K562 (cell line): ENCODE measurements around the gene CUX1. TPM values are rescaled to one million over a fixed set of nuclear protein-coding genes. Genes with fewer than 3 reads are reported as not detected.

Experiments
- ATAC-seq: fragments of 200-7000 bp; cut with Tn5 transposase; 3 replicates; pipeline ENCODE4 v1.9.1; 2020; ENCODE audit warnings: moderate library complexity
- BruUV-seq: library from RNA; stranded (reverse); fragments of 400-500 nt; replicated peaks from 2 replicates; lab custom pipeline; 2021; lab: Mats Ljungman, UMichigan
- CTCF ChIA-PET: fragments of 300-600 bp; formaldehyde crosslinking; extraction: SDS; loops from one replicate; lab custom pipeline; 2021; ENCODE audit warnings: low intra/inter-chr PET ratio; lab: Yijun Ruan, JAX
- POLR2A ChIA-PET: fragments of 300-600, 350-650 bp; sonication (Branson Sonifier 250); formaldehyde crosslinking; extraction: SDS; loops from one replicate; lab custom pipeline; 2021; ENCODE audit warnings: antibody characterized with exemption, inconsistent platforms; lab: Yijun Ruan, JAX
- DNase-seq, 4 experiments: peaks; one replicate each; pipeline versions ENCODE4 v3.0.0 to v3.0.0-alpha.2; 2011 to 2018; ENCODE audit warnings: low spot score in 3 of 4, mixed read lengths in 3 of 4; ENCODE audit errors: extremely low read depth in 1 of 4
- FAIRE-seq: peaks from 2 replicates; lab custom pipeline; 2011; peaks lifted over from hg19 to GRCh38; lab: Jason Lieb, UNC
- H2AFZ ChIP-seq: 2 replicates; pipeline ENCODE4 v1.6.0; 2011; ENCODE audit warnings: low read depth, low read length, control low read depth, inconsistent platforms
- H3K27ac ChIP-seq: fragments of 200-600 bp; 3 replicates; pipeline ENCODE4 v1.8.0; 2011; ENCODE audit warnings: low read depth, mild to moderate bottlenecking, control low read depth, inconsistent platforms, low read length, moderate library complexity, mixed read lengths; ENCODE audit errors: extremely low read depth
- H3K27me3 ChIP-seq, 2 experiments: fragments of 300-600 bp in 1 of 2; 2 replicates in 1 of 2; 3 replicates in 1 of 2; pipeline versions ENCODE4 v1.6.0 to v1.8.0; 2011; ENCODE audit warnings: inconsistent platforms in 2 of 2, low read length in 2 of 2, mild to moderate bottlenecking in 1 of 2, mixed read lengths in 1 of 2, moderate library complexity in 1 of 2; ENCODE audit not compliant: control insufficient read depth in 2 of 2, insufficient read depth in 2 of 2
- H3K36me3 ChIP-seq: fragments of 300-600 bp; 3 replicates; pipeline ENCODE4 v1.8.0; 2011; ENCODE audit warnings: mild to moderate bottlenecking, low read length, inconsistent platforms; ENCODE audit not compliant: control insufficient read depth, insufficient read depth
- H3K4me1 ChIP-seq, 2 experiments: fragments of 200-600 bp in 1 of 2; replicated peaks in 1 of 2; 2 replicates in 1 of 2; 3 replicates in 1 of 2; pipeline versions ENCODE4 v1.5.1 to v1.8.0; 2011; ENCODE audit warnings: inconsistent platforms in 2 of 2, low read length in 2 of 2, mild to moderate bottlenecking in 1 of 2, mixed read lengths in 1 of 2, moderate library complexity in 1 of 2; ENCODE audit not compliant: control insufficient read depth in 2 of 2, insufficient read depth in 2 of 2
- H3K4me2 ChIP-seq: 2 replicates; pipeline ENCODE4 v1.6.1; 2011; ENCODE audit warnings: low read length, control low read depth, inconsistent platforms, mixed read lengths; ENCODE audit not compliant: insufficient read depth
- H3K4me3 ChIP-seq: fragments of 200-600 bp; sonication (generic), shearing (Covaris generic); 2 replicates; pipeline ENCODE4 v1.5.1; 2016; ENCODE audit warnings: control low read depth, inconsistent platforms
- H3K79me2 ChIP-seq: fragments of 200-600 bp; 3 replicates; pipeline ENCODE4 v1.8.0; 2011; ENCODE audit warnings: low read length, inconsistent platforms; ENCODE audit not compliant: control insufficient read depth, insufficient read depth
- H3K9ac ChIP-seq, 2 experiments: 2 replicates each; pipeline versions ENCODE4 v1.6.0 to v1.6.1; 2011; ENCODE audit warnings: low read depth in 2 of 2, low read length in 2 of 2, control low read depth in 1 of 2, inconsistent platforms in 1 of 2, mild to moderate bottlenecking in 1 of 2, mixed read lengths in 1 of 2; ENCODE audit not compliant: insufficient read depth in 1 of 2
- H3K9me1 ChIP-seq: one replicate; pipeline ENCODE4 v1.6.0; 2011; ENCODE audit warnings: inconsistent platforms, mild to moderate bottlenecking, low read length, moderate library complexity; ENCODE audit not compliant: control insufficient read depth, insufficient read depth
- H3K9me3 ChIP-seq: replicated peaks from 2 replicates; pipeline ENCODE4 v1.5.1; 2011; ENCODE audit warnings: low read depth, low read length, inconsistent platforms; ENCODE audit not compliant: control insufficient read depth, insufficient read depth
- H4K20me1 ChIP-seq: replicated peaks from 2 replicates; pipeline ENCODE4 v1.6.1; 2011; ENCODE audit warnings: low read length, inconsistent platforms, mixed read lengths; ENCODE audit not compliant: control insufficient read depth, insufficient read depth
- CCNT2 ChIP-seq: IDR thresholded peaks from 2 replicates; pipeline ENCODE4 v1.6.1; 2011; ENCODE audit warnings: borderline replicate concordance, low read depth, mild to moderate bottlenecking, moderate library complexity, mixed read lengths, low read length; ENCODE audit not compliant: insufficient read length; ENCODE audit errors: extremely low read depth
- RBBP5 ChIP-seq: fragments of 200-600 bp; sonication (generic); IDR thresholded peaks from 2 replicates; pipeline ENCODE4 v1.6.1; 2012; ENCODE audit warnings: borderline replicate concordance, mild to moderate bottlenecking, low read length, control low read depth, inconsistent platforms; ENCODE audit not compliant: insufficient read depth, poor library complexity, severe bottlenecking
- YY1 ChIP-seq, 3 experiments: IDR thresholded peaks; 2 replicates each; pipeline ENCODE4 v1.6.1; 2011; ENCODE audit warnings: low read length in 2 of 3, mild to moderate bottlenecking in 2 of 3, moderate library complexity in 2 of 3, borderline replicate concordance in 1 of 3, control low read depth in 1 of 3, low read depth in 1 of 3; ENCODE audit not compliant: insufficient read depth in 3 of 3, insufficient replicate concordance in 2 of 3, control insufficient read depth in 1 of 3, insufficient read length in 1 of 3; ENCODE audit errors: extremely low read depth in 1 of 3
- WGBS: fragments of 100-300 bp; shearing (Covaris generic); methylation state at CpG from one replicate; pipeline ENCODE4 v1.1.6; 2016; ENCODE audit warnings: low coverage, mixed read lengths; ENCODE audit not compliant: insufficient coverage; ENCODE audit errors: missing lambda C conversion rate; 5-methylcytosine and 5-hydroxymethylcytosine counted together
- in situ Hi-C: fragments of 300-500 bp; cut with MboI; formaldehyde crosslinking; loops from 4 replicates; pipeline ENCODE4 v1.15.0; 2018; ENCODE audit warnings: inconsistent platforms, mixed read lengths
- intact Hi-C: fragments of 100-400 bp; cut with micrococcal nuclease; formaldehyde crosslinking; loops from 2 replicates; pipeline ENCODE4 v1.14.2; 2022
- polyA plus RNA-seq, 8 experiments: library from polyadenylated mRNA; depleted of rRNA in 4 of 8; stranded (reverse) in 5 of 8; unstranded in 3 of 8; fragments of >200 nt; fragmentation: Nextera tagmentation in 2 of 8; fragmentation: Illumina TruSeq in 1 of 8; extraction: Ambion mirVana in 2 of 8; extraction: Trizol in 1 of 8; gene quantifications; 2 replicates each; pipeline versions ENCODE4 v1.2.1 to v1.2.3, GENCODE V29; 2011 to 2014; ENCODE audit warnings: inconsistent platforms in 1 of 8, missing spikeins in 1 of 8
- total RNA-seq, 7 experiments: library from RNA; depleted of rRNA in 6 of 7; stranded (reverse); fragments of >200 nt in 6 of 7; fragmentation: Illumina TruSeq in 2 of 7; extraction: Trizol in 2 of 7; gene quantifications; 2 replicates each; pipeline versions ENCODE4 v1.2.1 to v1.2.3, GENCODE V29; 2011 to 2021; ENCODE audit warnings: low replicate concordance in 1 of 7
- TF ChIP-seq, protein P1 (sequence below): sonication (generic); formaldehyde crosslinking; IDR thresholded peaks from 2 replicates; pipeline ENCODE4 v1.8.1; 2023; ENCODE audit warnings: mild to moderate bottlenecking, missing genetic modification reagents

CUX1 gene
- total and polyA plus RNA-seq, 9 of the 15 experiments (the other 6 are each of a cell fraction or from before 2014, with no cell fraction given), result 3.6 to 55.3 (median 25.2) TPM

- CTCF ChIA-PET, result no interaction called here
- in situ Hi-C loops, result no loop called here
- no peaks in the 10 kb centered on the region for H3K9me1 ChIP-seq
- intact Hi-C loops, result no loop called here
- no TSS peak for BruUV-seq
- no peak overlapping the region for H3K4me2 ChIP-seq
- DNase-seq (no peak), FAIRE-seq (no peak), ATAC-seq (no peak)
- H3K9me3 ChIP-seq, result no peaks in the 10 kb centered on the region
- H3K27me3 ChIP-seq, result no peaks in the 10 kb centered on the region
- peaks cover 24% of the 10 kb centered on the region; the same call in 2 of the 3 replicates for H3K36me3 ChIP-seq
- H3K4me3 ChIP-seq, result no peak overlapping the region
- peaks cover 14% of the 10 kb centered on the region; the same call in 1 of the 2 replicates for H4K20me1 ChIP-seq
- 91% methylated on average over 8 of the region's 9 CpGs for WGBS
- peaks cover 19 to 21% of the 10 kb centered on the region in 2 experiments; a peak in 4 of 5 replicates for H3K4me1 ChIP-seq
- POLR2A ChIA-PET, result no interaction called here
- peaks cover 9% of the 10 kb centered on the region; the same call in 2 of the 3 replicates for H3K79me2 ChIP-seq
- no peak overlapping the region for H3K27ac ChIP-seq
- no peak overlapping the region for H2AFZ ChIP-seq
- H3K9ac ChIP-seq, result no peak overlapping the region
- TF ChIP-seq CCNT2 (no peak), YY1 (IDR thresholded peaks at IDR 0.05; ENCODE audit: borderline replicate concordance in 1 of 3, control insufficient read depth in 1 of 3, extremely low read depth in 1 of 3, insufficient read depth in 3 of 3, insufficient read length in 1 of 3, insufficient replicate concordance in 2 of 3, low read depth in 1 of 3, low read length in 2 of 3) (no peak), RBBP5 (no peak)
- TF ChIP-seq, protein P1, sequence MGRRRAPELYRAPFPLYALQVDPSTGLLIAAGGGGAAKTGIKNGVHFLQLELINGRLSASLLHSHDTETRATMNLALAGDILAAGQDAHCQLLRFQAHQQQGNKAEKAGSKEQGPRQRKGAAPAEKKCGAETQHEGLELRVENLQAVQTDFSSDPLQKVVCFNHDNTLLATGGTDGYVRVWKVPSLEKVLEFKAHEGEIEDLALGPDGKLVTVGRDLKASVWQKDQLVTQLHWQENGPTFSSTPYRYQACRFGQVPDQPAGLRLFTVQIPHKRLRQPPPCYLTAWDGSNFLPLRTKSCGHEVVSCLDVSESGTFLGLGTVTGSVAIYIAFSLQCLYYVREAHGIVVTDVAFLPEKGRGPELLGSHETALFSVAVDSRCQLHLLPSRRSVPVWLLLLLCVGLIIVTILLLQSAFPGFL, result no peak
These were observed 249.1 kb downstream of the CUX1 start for GRCh38 chr7:102066476-102066875.
